ENCODE measurements around the gene NAA10. TPM values are rescaled to one million over a fixed set of nuclear protein-coding genes. Genes with fewer than 3 reads are reported as not detected.

The NAA10 gene
- total and polyA plus RNA-seq, 2 experiments from 2014 or later, result 83.5 to 118 TPM

DNA sequence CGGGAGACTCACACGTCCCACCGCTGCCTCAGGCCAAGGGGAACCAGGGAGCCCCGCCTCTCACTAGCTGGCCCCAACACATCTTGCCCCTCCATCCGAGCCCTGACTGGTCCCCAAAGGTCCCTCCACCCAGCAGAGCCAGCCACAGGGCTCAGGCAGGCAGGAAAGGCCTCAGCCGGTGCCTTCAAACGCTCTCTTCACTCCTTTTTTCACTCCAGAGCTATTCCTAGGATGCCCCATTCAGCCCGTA lies 7.2 kb downstream of the NAA10 start:
- Histone ChIP-seq H3K36me3 (replicated peaks; ENCODE audit: insufficient read depth, low read depth) (no peaks in the 10 kb centered on the region), H3K79me2 (peaks cover 1% of the 10 kb centered on the region), H3K9me3 (ENCODE audit: low read depth) (no peaks in the 10 kb centered on the region), H3K9me2 (replicated peaks; ENCODE audit: insufficient read depth) (no peaks in the 10 kb centered on the region), H3K4me2 (peak overlapping the region; percentile 85), H3K4me3 (peak overlapping the region; percentile 38), H4K20me1 (ENCODE audit: insufficient read depth, poor library complexity, severe bottlenecking) (no peaks in the 10 kb centered on the region), H3K4me1 (ENCODE audit: insufficient read depth) (peaks cover 7% of the 10 kb centered on the region), H2AFZ (no peak overlapping the region), H3K27me3 (no peaks in the 10 kb centered on the region), H3K27ac (peak overlapping the region; percentile 95)
- TF ChIP-seq, protein P1, sequence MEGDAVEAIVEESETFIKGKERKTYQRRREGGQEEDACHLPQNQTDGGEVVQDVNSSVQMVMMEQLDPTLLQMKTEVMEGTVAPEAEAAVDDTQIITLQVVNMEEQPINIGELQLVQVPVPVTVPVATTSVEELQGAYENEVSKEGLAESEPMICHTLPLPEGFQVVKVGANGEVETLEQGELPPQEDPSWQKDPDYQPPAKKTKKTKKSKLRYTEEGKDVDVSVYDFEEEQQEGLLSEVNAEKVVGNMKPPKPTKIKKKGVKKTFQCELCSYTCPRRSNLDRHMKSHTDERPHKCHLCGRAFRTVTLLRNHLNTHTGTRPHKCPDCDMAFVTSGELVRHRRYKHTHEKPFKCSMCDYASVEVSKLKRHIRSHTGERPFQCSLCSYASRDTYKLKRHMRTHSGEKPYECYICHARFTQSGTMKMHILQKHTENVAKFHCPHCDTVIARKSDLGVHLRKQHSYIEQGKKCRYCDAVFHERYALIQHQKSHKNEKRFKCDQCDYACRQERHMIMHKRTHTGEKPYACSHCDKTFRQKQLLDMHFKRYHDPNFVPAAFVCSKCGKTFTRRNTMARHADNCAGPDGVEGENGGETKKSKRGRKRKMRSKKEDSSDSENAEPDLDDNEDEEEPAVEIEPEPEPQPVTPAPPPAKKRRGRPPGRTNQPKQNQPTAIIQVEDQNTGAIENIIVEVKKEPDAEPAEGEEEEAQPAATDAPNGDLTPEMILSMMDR (IDR thresholded peaks at IDR 0.05; ENCODE audit: poor library complexity), result no peak
- no peak for TF ChIP-seq EZH2 (IDR thresholded peaks at IDR 0.05; ENCODE audit: borderline replicate concordance)
- TF ChIP-seq EZH2phosphoT487 (IDR thresholded peaks at IDR 0.05; ENCODE audit: low read depth, severe bottlenecking, unreplicated experiment), result no peak
- no peak for DNase-seq (ENCODE audit: low spot score)
- WGBS (ENCODE audit: low lambda C conversion rate, missing lambda C conversion rate), result 36% methylated on average over 8 of the region's 8 CpGs

DNA sequence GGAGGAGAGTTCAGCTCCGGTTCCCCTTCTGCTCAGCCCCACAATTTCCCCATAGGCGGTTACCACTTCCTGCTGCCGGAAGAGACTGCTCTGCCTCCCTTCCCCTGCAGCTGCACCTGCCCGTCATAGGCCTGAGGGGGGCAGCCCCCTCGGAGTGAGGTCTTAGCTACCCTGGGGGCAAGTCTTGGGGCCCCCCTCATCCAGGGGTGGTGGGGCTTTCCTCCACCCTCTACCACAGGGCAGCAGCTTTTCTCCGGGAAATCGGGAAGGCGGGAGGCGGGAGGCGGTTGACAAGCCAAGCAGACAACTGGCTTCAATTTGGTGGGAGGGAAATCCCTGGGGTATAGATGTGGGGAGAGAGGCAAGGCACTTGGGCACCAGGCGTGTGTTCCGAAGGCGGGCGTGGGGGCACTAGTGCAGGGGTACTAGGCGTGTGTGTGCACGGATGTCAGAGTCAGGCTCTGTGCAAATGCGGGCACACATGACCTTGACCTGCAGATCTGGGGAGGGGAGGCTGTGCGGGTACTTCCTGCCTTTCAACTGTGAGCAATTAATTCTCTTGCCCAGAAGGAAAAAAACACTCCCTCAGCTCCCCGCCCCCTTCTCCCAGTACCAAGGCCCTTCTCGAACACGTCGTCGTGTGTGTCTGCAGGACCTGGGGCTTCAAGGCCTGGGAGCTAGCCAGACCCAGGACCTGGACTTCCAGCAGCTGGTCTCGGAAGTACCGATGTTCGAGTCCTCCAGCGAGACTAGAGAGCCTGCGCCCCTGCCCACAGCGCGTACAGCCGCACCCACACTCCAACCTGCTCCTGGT lies 7.8 kb downstream of the NAA10 start:
- Histone ChIP-seq H3K36me3 (replicated peaks; ENCODE audit: insufficient read depth, low read depth) (no peaks in the 10 kb centered on the region), H3K4me3 (peak overlapping the region; percentile 38), H3K79me2 (no peaks in the 10 kb centered on the region), H3K4me2 (peak overlapping the region; percentile 85), H3K4me1 (ENCODE audit: insufficient read depth) (peaks cover 7% of the 10 kb centered on the region), H3K9me2 (replicated peaks; ENCODE audit: insufficient read depth) (no peaks in the 10 kb centered on the region), H2AFZ (no peak overlapping the region), H3K27ac (peak overlapping the region; percentile 95), H3K27me3 (no peaks in the 10 kb centered on the region), H3K9me3 (ENCODE audit: low read depth) (no peaks in the 10 kb centered on the region), H4K20me1 (ENCODE audit: insufficient read depth, poor library complexity, severe bottlenecking) (no peaks in the 10 kb centered on the region)
- WGBS (ENCODE audit: low lambda C conversion rate, missing lambda C conversion rate), result 54% methylated on average over 31 of the region's 31 CpGs
- TF ChIP-seq EZH2phosphoT487 (IDR thresholded peaks at IDR 0.05; ENCODE audit: low read depth, severe bottlenecking, unreplicated experiment) (no peak), EZH2 (IDR thresholded peaks at IDR 0.05; ENCODE audit: borderline replicate concordance) (no peak)
- TF ChIP-seq, protein P1 (IDR thresholded peaks at IDR 0.05; ENCODE audit: poor library complexity), result no peak
- DNase-seq (ENCODE audit: low spot score), result peak; percentile 41

DNA sequence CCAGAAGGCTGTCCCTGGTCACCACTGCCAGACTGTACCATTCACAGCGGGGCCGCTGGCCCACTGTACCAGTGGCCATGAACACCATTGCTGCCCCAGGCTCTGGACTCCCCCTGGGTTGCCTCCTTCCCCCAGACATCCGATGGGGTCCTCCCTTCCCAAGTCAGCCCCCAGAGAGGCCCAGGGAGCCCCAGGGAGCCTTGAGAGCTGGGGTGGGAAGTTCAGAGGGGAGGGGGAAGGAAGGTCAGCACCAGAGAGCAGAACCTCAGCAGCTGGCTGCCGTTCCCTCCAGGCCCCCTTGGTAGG lies 8.3 kb downstream of the NAA10 start:
- H3K36me3 ChIP-seq (replicated peaks; ENCODE audit: insufficient read depth, low read depth), result no peaks in the 10 kb centered on the region
- no peaks in the 10 kb centered on the region for H4K20me1 ChIP-seq (ENCODE audit: insufficient read depth, poor library complexity, severe bottlenecking)
- peak overlapping the region; percentile 85 for H3K4me2 ChIP-seq
- DNase-seq (ENCODE audit: low spot score), result no peak
- H3K4me1 ChIP-seq (ENCODE audit: insufficient read depth), result peaks cover 7% of the 10 kb centered on the region
- H3K9me3 ChIP-seq (ENCODE audit: low read depth), result no peaks in the 10 kb centered on the region
- peak overlapping the region; percentile 95 for H3K27ac ChIP-seq
- H3K4me3 ChIP-seq, result no peak overlapping the region
- 46% methylated on average over 4 of the region's 4 CpGs for WGBS (ENCODE audit: low lambda C conversion rate, missing lambda C conversion rate)
- no peaks in the 10 kb centered on the region for H3K79me2 ChIP-seq
- no peaks in the 10 kb centered on the region for H3K27me3 ChIP-seq
- H3K9me2 ChIP-seq (replicated peaks; ENCODE audit: insufficient read depth), result no peaks in the 10 kb centered on the region
- H2AFZ ChIP-seq, result no peak overlapping the region
- TF ChIP-seq, protein P1 (IDR thresholded peaks at IDR 0.05; ENCODE audit: poor library complexity), result no peak
- TF ChIP-seq EZH2phosphoT487 (IDR thresholded peaks at IDR 0.05; ENCODE audit: low read depth, severe bottlenecking, unreplicated experiment), result no peak
- no peak for TF ChIP-seq EZH2 (IDR thresholded peaks at IDR 0.05; ENCODE audit: borderline replicate concordance)

Data from hepatocyte (in vitro differentiated cells).